Measurements from ENCODE around the gene HEATR5A.
"Not testable (repeated sequence)": the region's sequence is repeated elsewhere in the genome, so short reads cannot be mapped to it uniquely, and the experiment has no call there.

HEATR5A gene

GRCh38 chr14:31283153-31283552 is 137.2 kb downstream of the HEATR5A start:
- H3K79me2 ChIP-seq = no peaks in the 10 kb centered on the region
- no peak overlapping the region for H2AFZ ChIP-seq
- TF ChIP-seq CTCF (IDR thresholded peaks at IDR 0.05) = no peak
- no peak overlapping the region for H3K27ac ChIP-seq
- no peak overlapping the region for H3K4me2 ChIP-seq (ENCODE audit: low read length)
- H3K4me3 ChIP-seq (ENCODE audit: low read depth, low read length) = no peak overlapping the region
- H3K27me3 ChIP-seq (ENCODE audit: control insufficient read depth, insufficient read depth, low read length) = no peaks in the 10 kb centered on the region
- H3K36me3 ChIP-seq (ENCODE audit: control insufficient read depth, insufficient read depth, low read length) = no peaks in the 10 kb centered on the region
- H3K4me1 ChIP-seq = no peaks in the 10 kb centered on the region
- H3K9ac ChIP-seq = no peak overlapping the region
- H3K9me3 ChIP-seq (ENCODE audit: control insufficient read depth, low read length) = no peaks in the 10 kb centered on the region

GRCh38 chr14:31280871-31281220 is 139.5 kb downstream of the HEATR5A start:
- Histone ChIP-seq H3K9ac (no peak overlapping the region), H3K4me1 (no peaks in the 10 kb centered on the region), H3K9me3 (ENCODE audit: control insufficient read depth, low read length) (no peaks in the 10 kb centered on the region), H2AFZ (no peak overlapping the region), H3K27me3 (ENCODE audit: control insufficient read depth, insufficient read depth, low read length) (no peaks in the 10 kb centered on the region), H3K79me2 (no peaks in the 10 kb centered on the region), H3K4me3 (ENCODE audit: low read depth, low read length) (no peak overlapping the region), H3K27ac (no peak overlapping the region), H3K4me2 (ENCODE audit: low read length) (no peak overlapping the region), H3K36me3 (ENCODE audit: control insufficient read depth, insufficient read depth, low read length) (no peaks in the 10 kb centered on the region)
- TF ChIP-seq CTCF (IDR thresholded peaks at IDR 0.05) = no peak

- Histone ChIP-seq H3K27me3 (ENCODE audit: control insufficient read depth, insufficient read depth, low read length) (no peaks in the 10 kb centered on the region), H3K4me3 (ENCODE audit: low read depth, low read length) (no peak overlapping the region), H3K4me2 (ENCODE audit: low read length) (no peak overlapping the region), H3K79me2 (no peaks in the 10 kb centered on the region), H3K9me3 (ENCODE audit: control insufficient read depth, low read length) (no peaks in the 10 kb centered on the region), H3K27ac (no peak overlapping the region), H3K4me1 (no peaks in the 10 kb centered on the region), H3K36me3 (ENCODE audit: control insufficient read depth, insufficient read depth, low read length) (no peaks in the 10 kb centered on the region), H3K9ac (no peak overlapping the region), H2AFZ (no peak overlapping the region)
- TF ChIP-seq CTCF (IDR thresholded peaks at IDR 0.05) = no peak
Measured at GRCh38 chr14:31280132-31280870, 140.0 kb downstream of the HEATR5A start.

- TF ChIP-seq CTCF (IDR thresholded peaks at IDR 0.05) = no peak
- no peak overlapping the region for H3K4me3 ChIP-seq (ENCODE audit: low read depth, low read length)
- no peaks in the 10 kb centered on the region for H3K79me2 ChIP-seq
- H3K36me3 ChIP-seq (ENCODE audit: control insufficient read depth, insufficient read depth, low read length) = no peaks in the 10 kb centered on the region
- H3K9me3 ChIP-seq (ENCODE audit: control insufficient read depth, low read length) = no peaks in the 10 kb centered on the region
- no peak overlapping the region for H3K9ac ChIP-seq
- H3K4me2 ChIP-seq (ENCODE audit: low read length) = no peak overlapping the region
- no peak overlapping the region for H2AFZ ChIP-seq
- H3K27me3 ChIP-seq (ENCODE audit: control insufficient read depth, insufficient read depth, low read length) = no peaks in the 10 kb centered on the region
- no peak overlapping the region for H3K27ac ChIP-seq
- no peaks in the 10 kb centered on the region for H3K4me1 ChIP-seq
Measured at GRCh38 chr14:31278883-31279282, 141.5 kb downstream of the HEATR5A start.

GRCh38 chr14:31277085-31277484 is 143.3 kb downstream of the HEATR5A start:
- H3K36me3 ChIP-seq (ENCODE audit: control insufficient read depth, insufficient read depth, low read length) = no peaks in the 10 kb centered on the region
- H3K27ac ChIP-seq = no peak overlapping the region
- H3K9ac ChIP-seq = no peak overlapping the region
- no peaks in the 10 kb centered on the region for H3K9me3 ChIP-seq (ENCODE audit: control insufficient read depth, low read length)
- no peak overlapping the region for H3K4me2 ChIP-seq (ENCODE audit: low read length)
- no peak overlapping the region for H3K4me3 ChIP-seq (ENCODE audit: low read depth, low read length)
- no peaks in the 10 kb centered on the region for H3K4me1 ChIP-seq
- H2AFZ ChIP-seq = no peak overlapping the region
- no peaks in the 10 kb centered on the region for H3K79me2 ChIP-seq
- TF ChIP-seq CTCF (IDR thresholded peaks at IDR 0.05) = no peak
- H3K27me3 ChIP-seq (ENCODE audit: control insufficient read depth, insufficient read depth, low read length) = no peaks in the 10 kb centered on the region

- not testable (repeated sequence) for H3K4me3 ChIP-seq (ENCODE audit: low read depth, low read length); H3K9me3 ChIP-seq (ENCODE audit: control insufficient read depth, low read length); H3K9ac ChIP-seq; H3K27me3 ChIP-seq (ENCODE audit: control insufficient read depth, insufficient read depth, low read length); H3K27ac ChIP-seq; H2AFZ ChIP-seq; H3K79me2 ChIP-seq; H3K4me1 ChIP-seq; H3K36me3 ChIP-seq (ENCODE audit: control insufficient read depth, insufficient read depth, low read length); H3K4me2 ChIP-seq (ENCODE audit: low read length)
Measured at GRCh38 chr14:31276417-31276816, 143.9 kb downstream of the HEATR5A start.

All from parathyroid adenoma (tissue), 2 donors.